ENCODE results near the gene SUSD4. TPM values are rescaled to one million over a fixed set of nuclear protein-coding genes. Genes with fewer than 3 reads are reported as not detected.

Gene SUSD4
- total RNA-seq, 1 experiment from 2014 or later, result 3.5 TPM

DNA sequence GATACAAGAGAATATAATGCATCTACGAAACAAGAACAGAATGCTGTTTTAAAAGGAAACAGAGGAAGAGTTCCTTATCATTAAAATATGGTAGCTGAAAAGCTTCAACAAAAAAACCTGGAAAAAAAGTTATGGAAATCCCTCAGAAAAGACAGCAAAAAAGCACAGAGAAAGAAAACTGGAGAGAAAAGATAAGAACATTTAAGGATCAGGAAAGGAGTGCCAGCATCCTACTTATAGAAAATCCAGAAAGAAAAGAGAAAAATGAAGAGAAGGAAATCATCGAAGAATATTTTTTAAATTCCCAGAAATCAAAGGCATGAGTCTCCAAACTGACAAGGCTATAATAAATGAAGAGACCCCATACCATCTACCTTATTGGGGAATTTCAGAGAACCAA lies 29.8 kb downstream of the SUSD4 start:
- Histone ChIP-seq H3K79me1 (ENCODE audit: insufficient read depth, low read depth, low read length, poor library complexity, severe bottlenecking) (no peaks in the 10 kb centered on the region), H4K8ac (replicated peaks; ENCODE audit: insufficient read length, low read depth, low read length) (no peak overlapping the region), H2AFZ (ENCODE audit: low read length) (no peak overlapping the region), H3K23me2 (ENCODE audit: insufficient read length, low read depth, low read length, poor library complexity, severe bottlenecking) (no peaks in the 10 kb centered on the region), H4K5ac (ENCODE audit: insufficient read length, low read depth, low read length) (no peak overlapping the region), H3K4ac (ENCODE audit: low read depth, low read length) (no peak overlapping the region), H3K9ac (ENCODE audit: extremely low read depth, insufficient read length, low read length) (no peak overlapping the region), H2BK120ac (ENCODE audit: low read depth, low read length, poor library complexity, severe bottlenecking) (no peak overlapping the region), H3K4me2 (ENCODE audit: insufficient read depth, insufficient read length, low read length) (no peak overlapping the region), H3K79me2 (ENCODE audit: insufficient read depth, low read length) (no peaks in the 10 kb centered on the region), H2BK15ac (ENCODE audit: low read depth, low read length) (no peak overlapping the region), H2AK5ac (ENCODE audit: insufficient read length, low read length) (no peak overlapping the region), H4K91ac (ENCODE audit: insufficient read length, low read depth, low read length) (no peak overlapping the region), H2BK5ac (ENCODE audit: insufficient read length, low read length) (no peak overlapping the region), H2BK20ac (ENCODE audit: low read depth, low read length, poor library complexity, severe bottlenecking) (no peak overlapping the region), H3K18ac (ENCODE audit: insufficient read length, low read depth, low read length) (no peak overlapping the region), H3K14ac (ENCODE audit: insufficient read depth, low read length) (no peak overlapping the region), H3K9me3 (ENCODE audit: control insufficient read depth, low read depth, low read length) (no peaks in the 10 kb centered on the region), H3K27ac (ENCODE audit: insufficient read length, low read depth, low read length) (no peak overlapping the region), H3K27me3 (ENCODE audit: insufficient read depth, low read length) (no peaks in the 10 kb centered on the region), H2BK12ac (ENCODE audit: insufficient read length, low read depth, low read length) (no peak overlapping the region), H3K23ac (ENCODE audit: insufficient read length, low read depth, low read length) (no peak overlapping the region), H3K4me1 (ENCODE audit: insufficient read depth, low read length) (no peaks in the 10 kb centered on the region), H3K56ac (ENCODE audit: insufficient read length, low read depth, low read length) (no peak overlapping the region), H4K20me1 (ENCODE audit: control insufficient read depth, insufficient read depth, insufficient read length) (no peaks in the 10 kb centered on the region), H3T11ph (ENCODE audit: low read length) (no peak overlapping the region)
- Mint-ChIP-seq H3K9me3 (no peaks in the 10 kb centered on the region), H3K36me3 (ENCODE audit: insufficient read depth in 1 of 3, low read depth in 3 of 3) (no peaks in the 10 kb centered on the region), H3K27me3 (ENCODE audit: low read depth) (peaks cover 5% of the 10 kb centered on the region), H3K27ac (no peak overlapping the region), H3K4me1 (peaks cover 10 to 21% of the 10 kb centered on the region in 2 experiments), H3K4me3 (no peak overlapping the region)
- DNase-seq, result no peak
- no CpG with 5 or more reads among the region's 2 CpGs for WGBS (ENCODE audit: extremely low coverage, insufficient read length, low lambda C conversion rate)
- TF ChIP-seq, protein P1, sequence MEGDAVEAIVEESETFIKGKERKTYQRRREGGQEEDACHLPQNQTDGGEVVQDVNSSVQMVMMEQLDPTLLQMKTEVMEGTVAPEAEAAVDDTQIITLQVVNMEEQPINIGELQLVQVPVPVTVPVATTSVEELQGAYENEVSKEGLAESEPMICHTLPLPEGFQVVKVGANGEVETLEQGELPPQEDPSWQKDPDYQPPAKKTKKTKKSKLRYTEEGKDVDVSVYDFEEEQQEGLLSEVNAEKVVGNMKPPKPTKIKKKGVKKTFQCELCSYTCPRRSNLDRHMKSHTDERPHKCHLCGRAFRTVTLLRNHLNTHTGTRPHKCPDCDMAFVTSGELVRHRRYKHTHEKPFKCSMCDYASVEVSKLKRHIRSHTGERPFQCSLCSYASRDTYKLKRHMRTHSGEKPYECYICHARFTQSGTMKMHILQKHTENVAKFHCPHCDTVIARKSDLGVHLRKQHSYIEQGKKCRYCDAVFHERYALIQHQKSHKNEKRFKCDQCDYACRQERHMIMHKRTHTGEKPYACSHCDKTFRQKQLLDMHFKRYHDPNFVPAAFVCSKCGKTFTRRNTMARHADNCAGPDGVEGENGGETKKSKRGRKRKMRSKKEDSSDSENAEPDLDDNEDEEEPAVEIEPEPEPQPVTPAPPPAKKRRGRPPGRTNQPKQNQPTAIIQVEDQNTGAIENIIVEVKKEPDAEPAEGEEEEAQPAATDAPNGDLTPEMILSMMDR (conservative IDR thresholded peaks at IDR 0.05), result no peak
